Measurements from ENCODE around the gene LNP1. TPM values are rescaled to one million over a fixed set of nuclear protein-coding genes. Genes with fewer than 3 reads are reported as not detected.
"Not testable (repeated sequence)": the region's sequence is repeated elsewhere in the genome, so short reads cannot be mapped to it uniquely, and the experiment has no call there.

The LNP1 gene, protein sequence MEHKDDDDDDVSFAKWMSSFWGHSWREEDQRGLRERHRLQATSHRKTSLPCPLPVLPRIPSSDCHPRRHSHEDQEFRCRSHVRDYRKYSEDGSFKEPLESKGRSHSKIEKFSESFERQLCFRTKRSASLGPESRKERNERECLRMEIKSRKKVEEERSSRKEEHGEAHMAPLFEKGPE
- 2.4 and 2.7 TPM in 2 replicates for total RNA-seq
- long read RNA-seq, transcript LNP1-201 (4 exons, 2,210 nt) = major isoform, 20 of 20 reads
- long read RNA-seq, partial matches to known transcripts = 0 of 20 reads
- long read RNA-seq, other reads (novel, unspliced or antisense) = 0 of 20 reads

- H3K36me3 Mint-ChIP-seq (ENCODE audit: unreplicated experiment) = peaks cover 3% of the 10 kb centered on the region
- TF ChIP-seq CTCF (IDR thresholded peaks at IDR 0.05) = no peak
- H3K27ac Mint-ChIP-seq (ENCODE audit: unreplicated experiment) = peak within 1 kb of the TSS; percentile 99
- peaks cover 53% of the 10 kb centered on the region for H3K4me1 Mint-ChIP-seq (ENCODE audit: unreplicated experiment)
- no peaks in the 10 kb centered on the region for H3K27me3 Mint-ChIP-seq (ENCODE audit: unreplicated experiment)
- peak; percentile 97 for DNase-seq (ENCODE audit: extremely low spot score, unreplicated experiment)
- H3K9me3 Mint-ChIP-seq (ENCODE audit: unreplicated experiment) = peaks cover 3% of the 10 kb centered on the region
- H3K4me3 Mint-ChIP-seq (ENCODE audit: unreplicated experiment) = peak within 1 kb of the TSS; percentile 98
Observed at GRCh38 chr3:100400780-100401673, at the start of gene LNP1, which contains the start of gene TOMM70. Gene LNP1, plus strand, starts transcription at chr3:100401539. Its CDS starts 28,191 bp downstream, at chr3:100429730. Gene TOMM70, minus strand, starts transcription at chr3:100401089. Its CDS starts 140 bp downstream, at chr3:100400949.

DNA sequence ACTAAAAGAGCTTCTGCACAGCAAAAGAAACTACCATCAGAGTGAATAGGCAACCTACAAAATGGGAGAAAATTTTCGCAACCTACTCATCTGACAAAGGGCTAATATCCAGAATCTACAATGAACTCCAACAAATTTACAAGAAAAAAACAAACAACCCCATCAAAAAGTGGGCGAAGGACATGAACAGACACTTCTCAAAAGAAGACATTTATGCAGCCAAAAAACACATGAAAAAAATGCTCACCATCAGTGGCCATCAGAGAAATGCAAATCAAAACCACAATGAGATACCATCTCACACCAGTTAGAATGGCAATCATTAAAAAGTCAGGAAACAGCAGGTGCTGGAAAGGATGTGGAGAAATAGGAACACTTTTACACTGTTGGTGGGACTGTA, 49.6 kb upstream of the LNP1 start:
- not testable (repeated sequence) for H3K9me3 Mint-ChIP-seq (ENCODE audit: unreplicated experiment); H3K4me3 Mint-ChIP-seq (ENCODE audit: unreplicated experiment); H3K27me3 Mint-ChIP-seq (ENCODE audit: unreplicated experiment); DNase-seq (ENCODE audit: extremely low spot score, unreplicated experiment); H3K27ac Mint-ChIP-seq (ENCODE audit: unreplicated experiment); H3K4me1 Mint-ChIP-seq (ENCODE audit: unreplicated experiment)
- H3K36me3 Mint-ChIP-seq (ENCODE audit: unreplicated experiment) = peaks cover 59% of the 10 kb centered on the region

DNA sequence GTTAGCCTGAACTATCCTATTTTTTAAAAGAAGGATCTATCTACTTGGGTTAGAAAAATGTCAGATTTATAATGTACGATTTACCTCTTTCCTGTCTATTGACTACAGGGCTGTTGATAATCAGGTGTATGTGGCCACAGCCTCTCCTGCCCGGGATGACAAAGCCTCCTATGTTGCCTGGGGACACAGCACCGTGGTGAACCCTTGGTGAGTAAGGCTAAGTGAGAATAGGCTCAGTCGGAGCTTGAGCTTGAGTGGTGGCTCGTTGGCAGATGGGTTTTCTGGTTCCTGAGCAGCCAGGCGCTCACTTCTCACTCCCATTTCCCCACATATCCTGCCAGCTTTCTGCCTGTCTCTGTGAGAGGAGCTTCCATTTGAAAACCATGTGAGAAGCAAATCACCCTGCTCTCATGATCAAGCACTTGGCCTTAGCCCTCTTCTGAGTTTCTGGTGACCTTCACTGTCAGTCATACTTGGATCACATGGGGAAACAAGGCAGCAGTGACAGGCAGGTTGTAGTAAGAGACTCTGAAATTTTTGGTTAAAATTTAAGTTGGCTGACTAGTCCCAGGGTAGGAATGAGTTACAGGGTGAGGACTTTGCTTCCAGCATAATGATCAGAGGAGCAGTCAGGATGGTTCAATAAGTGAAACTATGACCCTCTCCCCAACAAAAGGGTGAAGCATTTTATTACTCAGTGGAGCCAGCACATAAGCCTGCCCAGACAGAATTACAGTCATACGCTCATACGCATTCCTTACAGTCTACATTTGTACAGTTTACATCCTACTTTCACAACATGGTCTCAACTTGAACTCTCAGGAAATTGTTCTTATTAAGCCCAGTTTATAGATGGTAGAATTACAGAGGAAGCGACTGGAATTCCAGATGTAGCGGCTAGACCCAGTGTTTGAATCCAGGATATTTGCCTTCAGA, 48.8 kb upstream of the LNP1 start:
- no peaks in the 10 kb centered on the region for H3K4me1 Mint-ChIP-seq (ENCODE audit: unreplicated experiment)
- H3K27me3 Mint-ChIP-seq (ENCODE audit: unreplicated experiment) = no peaks in the 10 kb centered on the region
- no peak for DNase-seq (ENCODE audit: extremely low spot score, unreplicated experiment)
- TF ChIP-seq CTCF (IDR thresholded peaks at IDR 0.05) = no peak
- no peak overlapping the region for H3K4me3 Mint-ChIP-seq (ENCODE audit: unreplicated experiment)
- no peak overlapping the region for H3K27ac Mint-ChIP-seq (ENCODE audit: unreplicated experiment)
- H3K9me3 Mint-ChIP-seq (ENCODE audit: unreplicated experiment) = no peaks in the 10 kb centered on the region
- H3K36me3 Mint-ChIP-seq (ENCODE audit: unreplicated experiment) = peaks cover 58% of the 10 kb centered on the region

DNA sequence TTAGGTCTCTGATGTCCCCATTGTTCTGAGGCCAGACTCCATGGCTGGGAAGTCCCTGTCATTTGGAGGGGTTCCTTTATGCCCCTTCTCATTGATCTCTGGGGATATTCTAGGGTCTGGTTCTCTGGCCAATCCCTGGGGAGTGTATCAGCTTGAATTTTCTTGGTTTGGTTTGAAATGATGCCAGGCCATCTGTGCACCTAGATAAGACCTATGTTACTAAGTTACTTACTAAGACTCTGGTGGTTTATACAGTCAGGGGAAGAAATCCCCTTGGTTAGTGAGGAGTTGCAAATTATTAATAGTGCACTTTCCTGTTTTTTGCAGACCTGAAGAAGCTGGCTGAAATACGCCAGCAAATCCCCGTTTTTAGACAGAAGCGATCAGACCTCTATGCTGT, 46.5 kb upstream of the LNP1 start:
- Mint-ChIP-seq H3K4me3 (ENCODE audit: unreplicated experiment) (no peak overlapping the region), H3K9me3 (ENCODE audit: unreplicated experiment) (no peaks in the 10 kb centered on the region), H3K27me3 (ENCODE audit: unreplicated experiment) (no peaks in the 10 kb centered on the region), H3K36me3 (ENCODE audit: unreplicated experiment) (peaks cover 52% of the 10 kb centered on the region), H3K27ac (ENCODE audit: unreplicated experiment) (no peak overlapping the region), H3K4me1 (ENCODE audit: unreplicated experiment) (no peaks in the 10 kb centered on the region)
- no peak for TF ChIP-seq CTCF (IDR thresholded peaks at IDR 0.05)
- no peak for DNase-seq (ENCODE audit: extremely low spot score, unreplicated experiment)

DNA sequence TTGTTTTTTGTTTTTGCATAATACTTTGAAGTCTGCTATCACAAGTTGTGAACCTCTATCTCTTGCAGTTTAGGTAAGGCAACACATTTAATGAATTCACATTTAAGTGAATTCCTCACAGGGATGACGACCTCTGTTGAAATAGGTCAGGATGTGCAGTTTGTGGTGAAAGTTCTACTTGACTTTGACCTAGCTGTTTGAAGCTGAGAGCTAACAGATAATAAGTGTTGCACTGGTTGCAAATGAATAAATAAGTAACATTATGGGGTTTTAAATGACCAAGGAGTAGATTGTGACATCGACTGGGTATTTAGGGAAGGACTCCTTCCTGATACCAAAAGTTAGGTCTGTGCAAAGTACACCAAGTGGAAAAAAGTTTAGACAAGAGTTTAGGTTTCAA, 42.9 kb upstream of the LNP1 start:
- H3K36me3 Mint-ChIP-seq (ENCODE audit: unreplicated experiment) = peaks cover 53% of the 10 kb centered on the region
- no peaks in the 10 kb centered on the region for H3K4me1 Mint-ChIP-seq (ENCODE audit: unreplicated experiment)
- H3K27me3 Mint-ChIP-seq (ENCODE audit: unreplicated experiment) = no peaks in the 10 kb centered on the region
- peaks cover 6% of the 10 kb centered on the region for H3K9me3 Mint-ChIP-seq (ENCODE audit: unreplicated experiment)
- no peak for DNase-seq (ENCODE audit: extremely low spot score, unreplicated experiment)
- H3K4me3 Mint-ChIP-seq (ENCODE audit: unreplicated experiment) = no peak overlapping the region
- no peak for TF ChIP-seq CTCF (IDR thresholded peaks at IDR 0.05)
- no peak overlapping the region for H3K27ac Mint-ChIP-seq (ENCODE audit: unreplicated experiment)
